Measurements from ENCODE around the gene KLHL41.

GRCh38 chr2:169572821-169573159, 63.3 kb downstream of the KLHL41 start:
- TF ChIP-seq, protein P1, sequence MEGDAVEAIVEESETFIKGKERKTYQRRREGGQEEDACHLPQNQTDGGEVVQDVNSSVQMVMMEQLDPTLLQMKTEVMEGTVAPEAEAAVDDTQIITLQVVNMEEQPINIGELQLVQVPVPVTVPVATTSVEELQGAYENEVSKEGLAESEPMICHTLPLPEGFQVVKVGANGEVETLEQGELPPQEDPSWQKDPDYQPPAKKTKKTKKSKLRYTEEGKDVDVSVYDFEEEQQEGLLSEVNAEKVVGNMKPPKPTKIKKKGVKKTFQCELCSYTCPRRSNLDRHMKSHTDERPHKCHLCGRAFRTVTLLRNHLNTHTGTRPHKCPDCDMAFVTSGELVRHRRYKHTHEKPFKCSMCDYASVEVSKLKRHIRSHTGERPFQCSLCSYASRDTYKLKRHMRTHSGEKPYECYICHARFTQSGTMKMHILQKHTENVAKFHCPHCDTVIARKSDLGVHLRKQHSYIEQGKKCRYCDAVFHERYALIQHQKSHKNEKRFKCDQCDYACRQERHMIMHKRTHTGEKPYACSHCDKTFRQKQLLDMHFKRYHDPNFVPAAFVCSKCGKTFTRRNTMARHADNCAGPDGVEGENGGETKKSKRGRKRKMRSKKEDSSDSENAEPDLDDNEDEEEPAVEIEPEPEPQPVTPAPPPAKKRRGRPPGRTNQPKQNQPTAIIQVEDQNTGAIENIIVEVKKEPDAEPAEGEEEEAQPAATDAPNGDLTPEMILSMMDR (IDR thresholded peaks at IDR 0.05), result no peak
- no peak for TF ChIP-seq POLR2A (IDR thresholded peaks at IDR 0.05)

Data from upper lobe of left lung (tissue), 4 donors.